GM23248 (cell line): ENCODE data around the gene C16orf95.

Experiments used
- EZH2 ChIP-seq: fragments of 200-600 bp; sonication (generic); IDR thresholded peaks from 2 replicates; pipeline ENCODE4 v1.6.1; 2018; ENCODE audit warnings: antibody characterized with exemption, mild to moderate bottlenecking; ENCODE audit not compliant: insufficient read depth, poor library complexity, severe bottlenecking
- EZH2phosphoT487 ChIP-seq: fragments of 200-600 bp; sonication (generic); IDR thresholded peaks from 2 replicates; pipeline ENCODE4 v1.6.1; 2018; ENCODE audit warnings: antibody characterized with exemption, moderate library complexity, mild to moderate bottlenecking, low read depth; ENCODE audit not compliant: insufficient read depth

GRCh38 chr16:87325423-87325858 is 8.2 kb upstream of the C16orf95 start:
- TF ChIP-seq EZH2 (no peak), EZH2phosphoT487 (no peak)
